Activated CD4-positive, CD25-positive, alpha-beta regulatory T cell treated with anti-CD3 and anti-CD28 coated beads, Interleukin-2, amount 50 U/mL, for 72 hours (primary cell): ENCODE measurements around the gene DCC.

ENCODE experiments used
- DNase-seq: peaks from one replicate; pipeline ENCODE4 v3.0.0; 2021

DCC gene

GRCh38 chr18:53117851-53118250, 777.9 kb downstream of the DCC start:
- no peak for DNase-seq

- no peak for DNase-seq
Observed at GRCh38 chr18:53126210-53126609, 786.2 kb downstream of the DCC start.

GRCh38 chr18:53131001-53131400, 791.0 kb downstream of the DCC start:
- no peak for DNase-seq

GRCh38 chr18:53134711-53135110, 794.7 kb downstream of the DCC start:
- no peak for DNase-seq

- no peak for DNase-seq
Observed at GRCh38 chr18:53135654-53136053, 795.7 kb downstream of the DCC start.

- DNase-seq, result no peak
Observed at GRCh38 chr18:53139746-53140500, 799.9 kb downstream of the DCC start.

GRCh38 chr18:53142005-53142404, 802.0 kb downstream of the DCC start:
- DNase-seq, result no peak

GRCh38 chr18:53147472-53147871, 807.5 kb downstream of the DCC start:
- no peak for DNase-seq

- no peak for DNase-seq
Observed at GRCh38 chr18:53148123-53148522, 808.1 kb downstream of the DCC start.

GRCh38 chr18:53152476-53152875, 812.5 kb downstream of the DCC start:
- no peak for DNase-seq

GRCh38 chr18:53153281-53153680, 813.3 kb downstream of the DCC start:
- DNase-seq, result no peak

GRCh38 chr18:53153800-53154199, 813.8 kb downstream of the DCC start:
- no peak for DNase-seq

GRCh38 chr18:53165770-53166169, 825.8 kb downstream of the DCC start:
- DNase-seq, result no peak

GRCh38 chr18:53169346-53169745, 829.3 kb downstream of the DCC start:
- no peak for DNase-seq

- DNase-seq, result no peak
Observed at GRCh38 chr18:53191634-53192033, 851.6 kb downstream of the DCC start.

- DNase-seq, result no peak
Observed at GRCh38 chr18:53193870-53194269, 853.9 kb downstream of the DCC start.

- no peak for DNase-seq
Observed at GRCh38 chr18:53219853-53220252, 879.9 kb downstream of the DCC start.

- DNase-seq, result no peak
Observed at GRCh38 chr18:53224128-53224778, 884.3 kb downstream of the DCC start.

- DNase-seq, result no peak
Observed at GRCh38 chr18:53225567-53226325, 885.7 kb downstream of the DCC start.

GRCh38 chr18:53234610-53235009, 894.6 kb downstream of the DCC start:
- DNase-seq, result no peak

- DNase-seq, result no peak
Observed at GRCh38 chr18:53241161-53241560, 901.2 kb downstream of the DCC start.

GRCh38 chr18:53253789-53254188, 913.8 kb downstream of the DCC start:
- no peak for DNase-seq

- no peak for DNase-seq
Observed at GRCh38 chr18:53254265-53254664, 914.3 kb downstream of the DCC start.

GRCh38 chr18:53261241-53261640, 921.2 kb downstream of the DCC start:
- no peak for DNase-seq
